HepG2 (cell line): ENCODE measurements around the gene CASKIN1. TPM values are rescaled to one million over a fixed set of nuclear protein-coding genes. Genes with fewer than 3 reads are reported as not detected.

ENCODE experiments used
- CC2D1A ChIP-seq: sonication (generic); formaldehyde crosslinking; IDR thresholded peaks from 2 replicates; pipeline ENCODE4 v1.8.1; 2023; ENCODE audit warnings: mild to moderate bottlenecking, missing genetic modification reagents
- JARID2 ChIP-seq: sonication (generic); formaldehyde crosslinking; IDR thresholded peaks from 2 replicates; pipeline ENCODE4 v1.8.1; 2023; ENCODE audit warnings: missing genetic modification reagents, inconsistent platforms; ENCODE audit not compliant: insufficient replicate concordance
- MBD4 ChIP-seq: IDR thresholded peaks from 2 replicates; pipeline ENCODE4 v1.6.1; 2012; ENCODE audit warnings: low read length, inconsistent platforms, borderline replicate concordance
- NKX3-1 ChIP-seq: sonication (generic); formaldehyde crosslinking; IDR thresholded peaks from 2 replicates; pipeline ENCODE4 v1.5.0; 2020; ENCODE audit warnings: missing genetic modification reagents
- NONO ChIP-seq, 2 experiments: fragments of 450-650 bp in 1 of 2; sonication (generic) in 1 of 2; formaldehyde crosslinking in 1 of 2; IDR thresholded peaks in 1 of 2; conservative IDR thresholded peaks in 1 of 2; 2 replicates each; pipeline versions ENCODE4 v1.6.1 to v1.8.0; 2017 to 2022; ENCODE audit warnings: mild to moderate bottlenecking in 1 of 2, missing genetic modification reagents in 1 of 2, moderate library complexity in 1 of 2
- SMC3 ChIP-seq: IDR thresholded peaks from 2 replicates; pipeline ENCODE4 v1.6.1; 2011; ENCODE audit warnings: low read length, improper control_type of control experiment
- THAP11 ChIP-seq: IDR thresholded peaks from 2 replicates; pipeline ENCODE4 v1.6.1; 2016; ENCODE audit warnings: missing biosample characterization, missing genetic modification reagents
- ZNF383 ChIP-seq: sonication (generic); formaldehyde crosslinking; IDR thresholded peaks from 2 replicates; pipeline ENCODE4 v1.4.0; 2020; ENCODE audit warnings: missing genetic modification reagents, mild to moderate bottlenecking, borderline replicate concordance
- ZNF616 ChIP-seq: sonication (generic); formaldehyde crosslinking; IDR thresholded peaks from 2 replicates; pipeline ENCODE4 v1.5.0; 2020; ENCODE audit warnings: low read depth, mild to moderate bottlenecking, missing genetic modification reagents
- ZNF670 ChIP-seq: sonication (generic); formaldehyde crosslinking; IDR thresholded peaks from 2 replicates; pipeline ENCODE4 v1.8.0; 2022; ENCODE audit warnings: mild to moderate bottlenecking, missing genetic modification reagents, borderline replicate concordance
- ZSCAN12 ChIP-seq: sonication (generic); formaldehyde crosslinking; IDR thresholded peaks from 2 replicates; pipeline ENCODE4 v1.9.0; 2021; ENCODE audit warnings: mild to moderate bottlenecking, missing genetic modification reagents
- polyA plus RNA-seq, 8 experiments: library from polyadenylated mRNA; depleted of rRNA in 3 of 8; stranded (reverse) in 7 of 8; unstranded in 1 of 8; fragments of >200 nt; fragmentation: Illumina TruSeq in 4 of 8; extraction: Trizol in 4 of 8; gene quantifications; 2 replicates each; pipeline versions ENCODE4 v1.2.1 to v1.2.3, GENCODE V29; 2011 to 2016; ENCODE audit warnings: low read depth in 4 of 8, missing spikeins in 1 of 8, mixed read lengths in 1 of 8; ENCODE audit not compliant: insufficient read depth in 1 of 8
- total RNA-seq, 5 experiments: library from RNA; depleted of rRNA; stranded (reverse); fragments of >200 nt; fragmentation: Illumina TruSeq; extraction: Trizol; gene quantifications; 2 replicates each; pipeline ENCODE4 v1.2.3, GENCODE V29; 2016; ENCODE audit warnings: low read depth in 1 of 5
- TF ChIP-seq, protein P1 (sequence below): sonication (generic); formaldehyde crosslinking; IDR thresholded peaks from 2 replicates; pipeline ENCODE4 v1.4.0; 2020; ENCODE audit warnings: missing genetic modification reagents
- TF ChIP-seq, protein P2 (sequence below): sonication (generic); formaldehyde crosslinking; IDR thresholded peaks from 2 replicates; pipeline ENCODE4 v1.5.0; 2020; ENCODE audit warnings: missing genetic modification reagents
- TF ChIP-seq, protein P3 (sequence below): IDR thresholded peaks from 2 replicates; pipeline ENCODE4 v1.6.1; 2016; ENCODE audit warnings: low read depth, missing genetic modification reagents, missing compliant biosample characterization
- TF ChIP-seq, protein P4 (sequence below): sonication (generic); formaldehyde crosslinking; conservative IDR thresholded peaks from 2 replicates; pipeline ENCODE4 v1.5.0; 2020; ENCODE audit warnings: missing genetic modification reagents

CASKIN1 gene
- total and polyA plus RNA-seq, 2 of the 13 experiments (the other 11 are each of a cell fraction or from before 2014, with no cell fraction given) = 1.2 to 2.2 TPM

DNA sequence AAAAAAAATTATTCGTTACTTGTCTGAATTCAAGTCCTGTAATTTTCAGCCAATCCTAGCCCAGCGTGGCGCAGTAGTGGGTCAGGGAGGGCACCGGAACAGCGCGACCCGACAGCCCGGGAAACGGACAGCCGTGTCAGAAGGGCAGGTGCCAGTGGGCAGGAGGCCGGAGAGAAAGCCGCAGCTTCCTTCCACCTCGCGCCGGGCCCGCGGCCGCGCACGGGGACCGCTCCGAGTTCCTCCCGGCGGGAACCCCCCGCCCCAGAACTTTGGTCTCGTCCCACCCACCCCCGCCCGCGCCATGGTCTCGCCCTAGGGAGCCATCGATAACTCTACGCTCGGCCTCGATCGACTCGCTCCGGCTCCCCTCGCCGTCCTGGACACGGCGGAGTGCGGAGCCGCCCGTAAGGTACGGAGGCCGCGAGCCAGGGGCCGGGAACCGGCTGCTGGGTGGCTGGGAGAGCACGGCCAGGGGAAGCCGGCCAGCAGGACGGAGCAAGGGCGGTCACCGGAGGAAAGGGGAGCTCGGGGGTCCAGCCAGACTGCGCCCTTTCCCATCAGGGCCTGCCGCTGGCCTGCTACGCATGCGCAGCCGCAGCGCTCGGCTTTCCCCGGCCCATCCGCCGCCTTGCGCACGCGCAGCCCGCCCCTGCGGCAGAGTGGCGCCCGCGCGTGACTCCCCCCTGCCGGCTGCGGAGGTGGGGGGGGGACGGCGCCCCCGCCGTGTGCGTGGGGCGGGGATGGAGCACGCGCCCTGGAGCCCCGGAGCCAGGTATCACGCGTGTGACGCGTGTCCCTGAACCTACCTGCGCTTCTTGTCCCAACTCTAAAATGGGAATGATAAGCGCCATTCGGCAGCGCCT is 8.9 kb upstream of the CASKIN1 start, which contains the start of gene MLST8 (continued):
- TF ChIP-seq, protein P1, sequence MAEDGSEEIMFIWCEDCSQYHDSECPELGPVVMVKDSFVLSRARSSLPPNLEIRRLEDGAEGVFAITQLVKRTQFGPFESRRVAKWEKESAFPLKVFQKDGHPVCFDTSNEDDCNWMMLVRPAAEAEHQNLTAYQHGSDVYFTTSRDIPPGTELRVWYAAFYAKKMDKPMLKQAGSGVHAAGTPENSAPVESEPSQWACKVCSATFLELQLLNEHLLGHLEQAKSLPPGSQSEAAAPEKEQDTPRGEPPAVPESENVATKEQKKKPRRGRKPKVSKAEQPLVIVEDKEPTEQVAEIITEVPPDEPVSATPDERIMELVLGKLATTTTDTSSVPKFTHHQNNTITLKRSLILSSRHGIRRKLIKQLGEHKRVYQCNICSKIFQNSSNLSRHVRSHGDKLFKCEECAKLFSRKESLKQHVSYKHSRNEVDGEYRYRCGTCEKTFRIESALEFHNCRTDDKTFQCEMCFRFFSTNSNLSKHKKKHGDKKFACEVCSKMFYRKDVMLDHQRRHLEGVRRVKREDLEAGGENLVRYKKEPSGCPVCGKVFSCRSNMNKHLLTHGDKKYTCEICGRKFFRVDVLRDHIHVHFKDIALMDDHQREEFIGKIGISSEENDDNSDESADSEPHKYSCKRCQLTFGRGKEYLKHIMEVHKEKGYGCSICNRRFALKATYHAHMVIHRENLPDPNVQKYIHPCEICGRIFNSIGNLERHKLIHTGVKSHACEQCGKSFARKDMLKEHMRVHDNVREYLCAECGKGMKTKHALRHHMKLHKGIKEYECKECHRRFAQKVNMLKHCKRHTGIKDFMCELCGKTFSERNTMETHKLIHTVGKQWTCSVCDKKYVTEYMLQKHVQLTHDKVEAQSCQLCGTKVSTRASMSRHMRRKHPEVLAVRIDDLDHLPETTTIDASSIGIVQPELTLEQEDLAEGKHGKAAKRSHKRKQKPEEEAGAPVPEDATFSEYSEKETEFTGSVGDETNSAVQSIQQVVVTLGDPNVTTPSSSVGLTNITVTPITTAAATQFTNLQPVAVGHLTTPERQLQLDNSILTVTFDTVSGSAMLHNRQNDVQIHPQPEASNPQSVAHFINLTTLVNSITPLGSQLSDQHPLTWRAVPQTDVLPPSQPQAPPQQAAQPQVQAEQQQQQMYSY (CRISPR knock-in tag) = no peak
- TF ChIP-seq THAP11 (CRISPR knock-in tag) (peak; percentile 89), SMC3 (no peak), ZNF383 (CRISPR knock-in tag) (no peak), ZSCAN12 (CRISPR knock-in tag) (0 out of 2 replicates have a peak, but pooled peaks have one; percentile 51), ZNF616 (CRISPR knock-in tag) (peak; percentile 24; the same call in 1 of the 2 replicates), CC2D1A (CRISPR knock-in tag) (no peak), NONO (IDR thresholded peaks at IDR 0.05) (no peak), NONO (CRISPR knock-in tag; conservative IDR thresholded peaks at IDR 0.05) (peak; percentile 89; the same call in 1 of the 2 replicates), JARID2 (CRISPR knock-in tag) (peak; percentile 71), NKX3-1 (CRISPR knock-in tag) (0 out of 2 replicates have a peak, but pooled peaks have one; percentile 26), MBD4 (no peak), ZNF670 (CRISPR knock-in tag) (no peak)
- TF ChIP-seq, protein P2, sequence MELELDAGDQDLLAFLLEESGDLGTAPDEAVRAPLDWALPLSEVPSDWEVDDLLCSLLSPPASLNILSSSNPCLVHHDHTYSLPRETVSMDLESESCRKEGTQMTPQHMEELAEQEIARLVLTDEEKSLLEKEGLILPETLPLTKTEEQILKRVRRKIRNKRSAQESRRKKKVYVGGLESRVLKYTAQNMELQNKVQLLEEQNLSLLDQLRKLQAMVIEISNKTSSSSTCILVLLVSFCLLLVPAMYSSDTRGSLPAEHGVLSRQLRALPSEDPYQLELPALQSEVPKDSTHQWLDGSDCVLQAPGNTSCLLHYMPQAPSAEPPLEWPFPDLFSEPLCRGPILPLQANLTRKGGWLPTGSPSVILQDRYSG (CRISPR knock-in tag) = 0 out of 2 replicates have a peak, but pooled peaks have one; percentile 33
- TF ChIP-seq, protein P3, sequence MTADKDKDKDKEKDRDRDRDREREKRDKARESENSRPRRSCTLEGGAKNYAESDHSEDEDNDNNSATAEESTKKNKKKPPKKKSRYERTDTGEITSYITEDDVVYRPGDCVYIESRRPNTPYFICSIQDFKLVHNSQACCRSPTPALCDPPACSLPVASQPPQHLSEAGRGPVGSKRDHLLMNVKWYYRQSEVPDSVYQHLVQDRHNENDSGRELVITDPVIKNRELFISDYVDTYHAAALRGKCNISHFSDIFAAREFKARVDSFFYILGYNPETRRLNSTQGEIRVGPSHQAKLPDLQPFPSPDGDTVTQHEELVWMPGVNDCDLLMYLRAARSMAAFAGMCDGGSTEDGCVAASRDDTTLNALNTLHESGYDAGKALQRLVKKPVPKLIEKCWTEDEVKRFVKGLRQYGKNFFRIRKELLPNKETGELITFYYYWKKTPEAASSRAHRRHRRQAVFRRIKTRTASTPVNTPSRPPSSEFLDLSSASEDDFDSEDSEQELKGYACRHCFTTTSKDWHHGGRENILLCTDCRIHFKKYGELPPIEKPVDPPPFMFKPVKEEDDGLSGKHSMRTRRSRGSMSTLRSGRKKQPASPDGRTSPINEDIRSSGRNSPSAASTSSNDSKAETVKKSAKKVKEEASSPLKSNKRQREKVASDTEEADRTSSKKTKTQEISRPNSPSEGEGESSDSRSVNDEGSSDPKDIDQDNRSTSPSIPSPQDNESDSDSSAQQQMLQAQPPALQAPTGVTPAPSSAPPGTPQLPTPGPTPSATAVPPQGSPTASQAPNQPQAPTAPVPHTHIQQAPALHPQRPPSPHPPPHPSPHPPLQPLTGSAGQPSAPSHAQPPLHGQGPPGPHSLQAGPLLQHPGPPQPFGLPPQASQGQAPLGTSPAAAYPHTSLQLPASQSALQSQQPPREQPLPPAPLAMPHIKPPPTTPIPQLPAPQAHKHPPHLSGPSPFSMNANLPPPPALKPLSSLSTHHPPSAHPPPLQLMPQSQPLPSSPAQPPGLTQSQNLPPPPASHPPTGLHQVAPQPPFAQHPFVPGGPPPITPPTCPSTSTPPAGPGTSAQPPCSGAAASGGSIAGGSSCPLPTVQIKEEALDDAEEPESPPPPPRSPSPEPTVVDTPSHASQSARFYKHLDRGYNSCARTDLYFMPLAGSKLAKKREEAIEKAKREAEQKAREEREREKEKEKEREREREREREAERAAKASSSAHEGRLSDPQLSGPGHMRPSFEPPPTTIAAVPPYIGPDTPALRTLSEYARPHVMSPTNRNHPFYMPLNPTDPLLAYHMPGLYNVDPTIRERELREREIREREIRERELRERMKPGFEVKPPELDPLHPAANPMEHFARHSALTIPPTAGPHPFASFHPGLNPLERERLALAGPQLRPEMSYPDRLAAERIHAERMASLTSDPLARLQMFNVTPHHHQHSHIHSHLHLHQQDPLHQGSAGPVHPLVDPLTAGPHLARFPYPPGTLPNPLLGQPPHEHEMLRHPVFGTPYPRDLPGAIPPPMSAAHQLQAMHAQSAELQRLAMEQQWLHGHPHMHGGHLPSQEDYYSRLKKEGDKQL (CRISPR knock-in tag) = no peak
- TF ChIP-seq, protein P4, sequence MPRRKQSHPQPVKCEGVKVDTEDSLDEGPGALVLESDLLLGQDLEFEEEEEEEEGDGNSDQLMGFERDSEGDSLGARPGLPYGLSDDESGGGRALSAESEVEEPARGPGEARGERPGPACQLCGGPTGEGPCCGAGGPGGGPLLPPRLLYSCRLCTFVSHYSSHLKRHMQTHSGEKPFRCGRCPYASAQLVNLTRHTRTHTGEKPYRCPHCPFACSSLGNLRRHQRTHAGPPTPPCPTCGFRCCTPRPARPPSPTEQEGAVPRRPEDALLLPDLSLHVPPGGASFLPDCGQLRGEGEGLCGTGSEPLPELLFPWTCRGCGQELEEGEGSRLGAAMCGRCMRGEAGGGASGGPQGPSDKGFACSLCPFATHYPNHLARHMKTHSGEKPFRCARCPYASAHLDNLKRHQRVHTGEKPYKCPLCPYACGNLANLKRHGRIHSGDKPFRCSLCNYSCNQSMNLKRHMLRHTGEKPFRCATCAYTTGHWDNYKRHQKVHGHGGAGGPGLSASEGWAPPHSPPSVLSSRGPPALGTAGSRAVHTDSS (CRISPR knock-in tag) = no peak
